Keratinocyte (primary cell): ENCODE measurements around the gene RAB29. TPM values are rescaled to one million over a fixed set of nuclear protein-coding genes. Genes with fewer than 3 reads are reported as not detected.

Experiments
- DNase-seq: peaks from one replicate; pipeline ENCODE4 v3.0.0-alpha.2; 2011; ENCODE audit warnings: low read depth, missing footprints, low spot score
- FAIRE-seq: peaks from 2 replicates; lab custom pipeline; 2011; peaks lifted over from hg19 to GRCh38; lab: Jason Lieb, UNC
- H2AFZ ChIP-seq: 2 replicates; pipeline ENCODE4 v1.6.0; 2012; ENCODE audit warnings: low read length, control low read depth, inconsistent platforms; ENCODE audit not compliant: control insufficient read depth
- H3K27ac ChIP-seq: 2 replicates; pipeline ENCODE4 v1.5.1; 2011; ENCODE audit warnings: low read length; ENCODE audit not compliant: control insufficient read depth, insufficient read depth
- H3K27me3 ChIP-seq: 3 replicates; pipeline ENCODE4 v1.6.0; 2011; ENCODE audit warnings: low read length; ENCODE audit not compliant: control insufficient read depth, insufficient read depth; ENCODE audit errors: extremely low read depth
- H3K36me3 ChIP-seq, 2 experiments: 2 replicates in 1 of 2; 3 replicates in 1 of 2; pipeline ENCODE4 v1.5.1; 2011; ENCODE audit warnings: low read length in 2 of 2, mild to moderate bottlenecking in 1 of 2; ENCODE audit not compliant: control insufficient read depth in 2 of 2, insufficient read depth in 2 of 2; ENCODE audit errors: extremely low read depth in 1 of 2
- H3K4me1 ChIP-seq: 3 replicates; pipeline ENCODE4 v1.5.1; 2011; ENCODE audit warnings: low read length; ENCODE audit not compliant: control insufficient read depth, insufficient read depth; ENCODE audit errors: extremely low read depth
- H3K4me2 ChIP-seq: 3 replicates; pipeline ENCODE4 v1.6.0; 2011; ENCODE audit warnings: low read depth, low read length; ENCODE audit not compliant: control insufficient read depth, insufficient read depth; ENCODE audit errors: extremely low read depth
- H3K4me3 ChIP-seq, 3 experiments: fragments of 200-600 bp in 1 of 3; sonication (generic) in 1 of 3; 2 replicates in 2 of 3; 3 replicates in 1 of 3; pipeline ENCODE4 v1.5.1; 2011 to 2016; ENCODE audit warnings: low read length in 3 of 3, mild to moderate bottlenecking in 3 of 3, control low read depth in 2 of 3, inconsistent platforms in 1 of 3, low read depth in 1 of 3, mixed read lengths in 1 of 3, mixed run types in 1 of 3, moderate library complexity in 1 of 3; ENCODE audit not compliant: control insufficient read depth in 2 of 3, insufficient read depth in 2 of 3; ENCODE audit errors: extremely low read depth in 1 of 3
- H3K79me2 ChIP-seq: 2 replicates; pipeline ENCODE4 v1.6.0; 2012; ENCODE audit warnings: low read length; ENCODE audit not compliant: control insufficient read depth, insufficient read depth
- H3K9ac ChIP-seq: 3 replicates; pipeline ENCODE4 v1.6.0; 2011; ENCODE audit warnings: low read length; ENCODE audit not compliant: control insufficient read depth, insufficient read depth; ENCODE audit errors: extremely low read depth
- H3K9me1 ChIP-seq: 3 replicates; pipeline ENCODE4 v1.6.0; 2011; ENCODE audit warnings: low read length; ENCODE audit not compliant: control insufficient read depth, insufficient read depth; ENCODE audit errors: extremely low read depth
- H3K9me3 ChIP-seq: 2 replicates; pipeline ENCODE4 v1.5.1; 2012; ENCODE audit warnings: low read depth, low read length; ENCODE audit not compliant: control insufficient read depth
- H4K20me1 ChIP-seq: 3 replicates; pipeline ENCODE4 v1.6.0; 2011; ENCODE audit warnings: low read length; ENCODE audit not compliant: control insufficient read depth, insufficient read depth; ENCODE audit errors: extremely low read depth
- EZH2 ChIP-seq: IDR thresholded peaks from one replicate; pipeline ENCODE4 v1.6.1; 2012; ENCODE audit warnings: inconsistent platforms, mild to moderate bottlenecking, low read length, moderate library complexity
- dilution Hi-C: fragments of 300-500 bp; cut with MboI; formaldehyde crosslinking; loops from one replicate; pipeline ENCODE4 v1.7.0; 2020; ENCODE audit warnings: low sequenced_read_pairs; ENCODE audit not compliant: extremely low pct_ligation_motif_present
- polyA plus RNA-seq, 5 experiments: library from polyadenylated mRNA; depleted of rRNA in 3 of 5; stranded (reverse) in 3 of 5; stranded (forward) in 1 of 5; unstranded in 1 of 5; fragments of >200 nt; gene quantifications; 1 replicate in 1 of 5; 2 replicates in 3 of 5; 3 replicates in 1 of 5; pipeline versions ENCODE4 v1.2.1 to v1.2.3, GENCODE V29; 2011 to 2012; ENCODE audit warnings: missing spikeins in 2 of 5, low read depth in 1 of 5, low replicate concordance in 1 of 5
- TF ChIP-seq, protein P1 (sequence below), 3 experiments: IDR thresholded peaks in 1 of 3; conservative IDR thresholded peaks in 1 of 3; optimal IDR thresholded peaks in 1 of 3; 2 replicates in 2 of 3; 3 replicates in 1 of 3; pipeline versions ENCODE3 to v1.5.1; 2011; ENCODE audit warnings: low read length in 3 of 3, mild to moderate bottlenecking in 3 of 3, moderate library complexity in 2 of 3, control low read depth in 1 of 3, inconsistent platforms in 1 of 3; ENCODE audit not compliant: insufficient read depth in 2 of 3; ENCODE audit errors: extremely low read depth in 1 of 3

Gene RAB29
- polyA plus RNA-seq, 1 donor (not counting 4 experiments of a cell fraction or from before 2014, with no cell fraction given) = 26.7 TPM

DNA sequence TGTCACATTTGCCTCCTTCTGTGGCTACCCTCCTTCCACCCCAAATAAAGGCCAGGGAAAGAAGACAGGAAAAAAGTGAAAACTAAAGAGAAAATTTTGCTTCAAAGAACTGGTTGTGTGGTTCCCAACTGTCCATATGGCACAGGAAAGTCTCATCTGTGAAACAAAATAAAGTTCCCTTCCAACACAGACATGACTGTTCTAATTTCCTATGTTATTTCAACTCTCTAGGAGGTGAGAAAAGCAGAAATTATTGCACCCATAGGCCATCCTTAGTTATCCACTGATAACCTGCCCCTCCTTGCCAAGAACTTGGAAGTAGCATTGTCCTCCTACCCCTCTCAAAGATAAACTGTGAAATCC is 8.1 kb upstream of the RAB29 start:
- DNase-seq = no peak
- Histone ChIP-seq H4K20me1 (no peaks in the 10 kb centered on the region), H3K27ac (no peak overlapping the region), H3K9me1 (no peaks in the 10 kb centered on the region), H3K36me3 (no peaks in the 10 kb centered on the region), H3K27me3 (no peaks in the 10 kb centered on the region), H2AFZ (no peak overlapping the region), H3K79me2 (no peaks in the 10 kb centered on the region), H3K4me2 (no peak overlapping the region), H3K4me1 (no peaks in the 10 kb centered on the region), H3K4me3 (no peak overlapping the region), H3K9me3 (no peaks in the 10 kb centered on the region), H3K9ac (no peak overlapping the region)
- TF ChIP-seq, protein P1, sequence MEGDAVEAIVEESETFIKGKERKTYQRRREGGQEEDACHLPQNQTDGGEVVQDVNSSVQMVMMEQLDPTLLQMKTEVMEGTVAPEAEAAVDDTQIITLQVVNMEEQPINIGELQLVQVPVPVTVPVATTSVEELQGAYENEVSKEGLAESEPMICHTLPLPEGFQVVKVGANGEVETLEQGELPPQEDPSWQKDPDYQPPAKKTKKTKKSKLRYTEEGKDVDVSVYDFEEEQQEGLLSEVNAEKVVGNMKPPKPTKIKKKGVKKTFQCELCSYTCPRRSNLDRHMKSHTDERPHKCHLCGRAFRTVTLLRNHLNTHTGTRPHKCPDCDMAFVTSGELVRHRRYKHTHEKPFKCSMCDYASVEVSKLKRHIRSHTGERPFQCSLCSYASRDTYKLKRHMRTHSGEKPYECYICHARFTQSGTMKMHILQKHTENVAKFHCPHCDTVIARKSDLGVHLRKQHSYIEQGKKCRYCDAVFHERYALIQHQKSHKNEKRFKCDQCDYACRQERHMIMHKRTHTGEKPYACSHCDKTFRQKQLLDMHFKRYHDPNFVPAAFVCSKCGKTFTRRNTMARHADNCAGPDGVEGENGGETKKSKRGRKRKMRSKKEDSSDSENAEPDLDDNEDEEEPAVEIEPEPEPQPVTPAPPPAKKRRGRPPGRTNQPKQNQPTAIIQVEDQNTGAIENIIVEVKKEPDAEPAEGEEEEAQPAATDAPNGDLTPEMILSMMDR (optimal IDR thresholded peaks at IDR 0.05 in 1 of 3, IDR thresholded peaks at IDR 0.05 in 1 of 3, conservative IDR thresholded peaks at IDR 0.05 in 1 of 3; ENCODE audit: extremely low read depth in 1 of 3, insufficient read depth in 2 of 3, low read length in 3 of 3) = no peak
- no peak for TF ChIP-seq EZH2
- dilution Hi-C loops = no loop called here
- FAIRE-seq = no peak

DNA sequence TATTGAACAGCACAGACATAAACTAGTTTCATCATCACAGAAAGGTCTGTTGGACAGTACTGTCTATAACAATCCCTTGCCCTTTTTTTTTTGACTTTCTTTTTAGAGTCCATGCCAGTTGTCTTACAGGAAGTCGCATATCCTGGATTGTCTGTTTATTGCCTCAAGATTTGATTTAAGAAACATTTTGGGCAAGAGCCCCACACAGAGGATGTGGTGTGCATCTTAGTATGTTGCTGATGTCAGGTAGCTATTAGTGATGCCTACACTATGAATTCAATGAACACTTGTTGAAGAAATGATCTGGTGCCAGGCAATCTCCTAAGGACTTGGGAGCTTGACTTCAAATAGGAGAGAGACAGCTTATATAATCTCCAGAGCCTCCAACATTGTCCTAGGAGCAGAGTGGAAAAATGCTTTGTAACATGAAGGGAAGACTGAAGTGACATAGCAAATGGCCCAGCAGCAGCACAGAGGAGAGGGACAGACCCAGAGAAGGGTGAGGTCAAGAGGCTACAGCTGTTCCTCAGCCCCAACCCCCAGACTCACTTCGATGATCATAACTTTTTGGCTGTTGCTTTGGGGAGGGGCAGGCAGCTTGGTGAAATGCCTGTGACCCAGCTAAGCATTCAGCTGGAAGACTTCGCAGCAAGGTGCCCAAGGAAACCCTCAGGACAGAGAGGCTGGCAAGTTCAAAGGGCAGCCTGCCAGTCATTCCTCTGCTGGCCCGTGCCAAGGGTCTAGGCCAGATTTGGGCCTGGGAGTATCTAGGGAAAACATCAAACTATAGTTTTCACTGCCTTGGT is 7.5 kb upstream of the RAB29 start:
- no peak overlapping the region for H3K9ac ChIP-seq
- no peak for DNase-seq
- no peaks in the 10 kb centered on the region for H3K4me1 ChIP-seq
- H3K79me2 ChIP-seq = no peaks in the 10 kb centered on the region
- no peak overlapping the region for H3K27ac ChIP-seq
- no peaks in the 10 kb centered on the region for H3K36me3 ChIP-seq
- FAIRE-seq = no peak
- H3K4me2 ChIP-seq = no peak overlapping the region
- H2AFZ ChIP-seq = no peak overlapping the region
- no peaks in the 10 kb centered on the region for H3K9me3 ChIP-seq
- H4K20me1 ChIP-seq = no peaks in the 10 kb centered on the region
- TF ChIP-seq EZH2 = no peak
- TF ChIP-seq, protein P1 (optimal IDR thresholded peaks at IDR 0.05 in 1 of 3, IDR thresholded peaks at IDR 0.05 in 1 of 3, conservative IDR thresholded peaks at IDR 0.05 in 1 of 3; ENCODE audit: extremely low read depth in 1 of 3, insufficient read depth in 2 of 3, low read length in 3 of 3) = no peak
- H3K4me3 ChIP-seq = no peak overlapping the region
- dilution Hi-C loops = no loop called here
- H3K27me3 ChIP-seq = no peaks in the 10 kb centered on the region
- no peaks in the 10 kb centered on the region for H3K9me1 ChIP-seq
